ENCODE measurements around the gene ASIP.
"Not testable (repeated sequence)": the region's sequence is repeated elsewhere in the genome, so short reads cannot be mapped to it uniquely, and the experiment has no call there.

The ASIP gene

GRCh38 chr20:34240693-34241615 is at the start of gene ASIP:
Gene ASIP, plus strand, starts transcription at chr20:34241423. Its CDS starts 18,952 bp downstream, at chr20:34260375.
- DNase-seq (ENCODE audit: low spot score), result no peak

- DNase-seq (ENCODE audit: low spot score), result no peak
Measured at GRCh38 chr20:34193051-34193450, 48.2 kb upstream of the ASIP start.

GRCh38 chr20:34199183-34199582 is 42.0 kb upstream of the ASIP start:
- DNase-seq (ENCODE audit: low spot score), result no peak

- no peak for DNase-seq (ENCODE audit: low spot score)
Measured at GRCh38 chr20:34200023-34200422, 41.2 kb upstream of the ASIP start.

- DNase-seq (ENCODE audit: low spot score), result no peak
Measured at GRCh38 chr20:34201531-34201930, 39.7 kb upstream of the ASIP start.

- DNase-seq (ENCODE audit: low spot score), result not testable (repeated sequence)
Measured at GRCh38 chr20:34205172-34205880, 35.9 kb upstream of the ASIP start.

GRCh38 chr20:34209111-34209510 is 32.1 kb upstream of the ASIP start:
- no peak for DNase-seq (ENCODE audit: low spot score)

- DNase-seq (ENCODE audit: low spot score), result no peak
Measured at GRCh38 chr20:34210271-34210670, 31.0 kb upstream of the ASIP start.

GRCh38 chr20:34211591-34211990 is 29.6 kb upstream of the ASIP start:
- DNase-seq (ENCODE audit: low spot score), result no peak

- DNase-seq (ENCODE audit: low spot score), result no peak
Measured at GRCh38 chr20:34213213-34213612, 28.0 kb upstream of the ASIP start.

- DNase-seq (ENCODE audit: low spot score), result peak; percentile 11
Measured at GRCh38 chr20:34215711-34216381, 25.4 kb upstream of the ASIP start.

GRCh38 chr20:34216382-34216742 is 24.9 kb upstream of the ASIP start:
- DNase-seq (ENCODE audit: low spot score), result no peak

GRCh38 chr20:34220561-34220960 is 20.7 kb upstream of the ASIP start:
- no peak for DNase-seq (ENCODE audit: low spot score)

GRCh38 chr20:34222208-34222607 is 19.0 kb upstream of the ASIP start:
- no peak for DNase-seq (ENCODE audit: low spot score)

- DNase-seq (ENCODE audit: low spot score), result not testable (repeated sequence)
Measured at GRCh38 chr20:34224251-34224650, 17.0 kb upstream of the ASIP start.

- no peak for DNase-seq (ENCODE audit: low spot score)
Measured at GRCh38 chr20:34231634-34232033, 9.6 kb upstream of the ASIP start.

GRCh38 chr20:34232494-34233087 is 8.6 kb upstream of the ASIP start:
- no peak for DNase-seq (ENCODE audit: low spot score)

- no peak for DNase-seq (ENCODE audit: low spot score)
Measured at GRCh38 chr20:34233687-34234086, 7.5 kb upstream of the ASIP start.

GRCh38 chr20:34235875-34236274 is 5.3 kb upstream of the ASIP start:
- no peak for DNase-seq (ENCODE audit: low spot score)

- no peak for DNase-seq (ENCODE audit: low spot score)
Measured at GRCh38 chr20:34237942-34238341, 3.3 kb upstream of the ASIP start.

- no peak for DNase-seq (ENCODE audit: low spot score)
Measured at GRCh38 chr20:34240121-34240520, 1.1 kb upstream of the ASIP start.

GRCh38 chr20:34242015-34242414 is 792 bp downstream of the ASIP start:
- not testable (repeated sequence) for DNase-seq (ENCODE audit: low spot score)

Data from CD4-positive, alpha-beta T cell treated with Interleukin-2 at 100 ng/mL for 4 hours (primary cell).